ENCODE data around the gene TWNK.

TWNK gene

GRCh38 chr10:100996678-100997359, 9.5 kb downstream of the TWNK start:
- DNase-seq (ENCODE audit: low spot score), result no peak

- no peak for DNase-seq (ENCODE audit: low spot score)
Observed at GRCh38 chr10:100997360-100998182, 10.2 kb downstream of the TWNK start.

- peak; percentile 75 for DNase-seq (ENCODE audit: low spot score)
Observed at GRCh38 chr10:100998183-100998990, 11.0 kb downstream of the TWNK start.

- no peak for DNase-seq (ENCODE audit: low spot score)
Observed at GRCh38 chr10:100998991-100999741, 11.8 kb downstream of the TWNK start.

- no peak for DNase-seq (ENCODE audit: low spot score)
Observed at GRCh38 chr10:100999742-101000126, 12.4 kb downstream of the TWNK start, which contains the start of gene LZTS2. Gene LZTS2 (plus strand): TSS chr10:100999808. CDS start chr10:101002539, 2,731 bp downstream.

GRCh38 chr10:101000127-101000914, 13.0 kb downstream of the TWNK start:
- DNase-seq (ENCODE audit: low spot score), result no peak

- DNase-seq (ENCODE audit: low spot score), result peak; percentile 95
Observed at GRCh38 chr10:101000915-101001658, 13.7 kb downstream of the TWNK start.

GRCh38 chr10:101001659-101002035, 14.3 kb downstream of the TWNK start:
- DNase-seq (ENCODE audit: low spot score), result no peak

- DNase-seq (ENCODE audit: low spot score), result no peak
Observed at GRCh38 chr10:101002456-101002855, 15.1 kb downstream of the TWNK start.

GRCh38 chr10:101003639-101004206, 16.4 kb downstream of the TWNK start:
- DNase-seq (ENCODE audit: low spot score), result no peak

- DNase-seq (ENCODE audit: low spot score), result no peak
Observed at GRCh38 chr10:101005361-101005760, 18.0 kb downstream of the TWNK start.

GRCh38 chr10:101005869-101006567, 18.7 kb downstream of the TWNK start:
- no peak for DNase-seq (ENCODE audit: low spot score)

- DNase-seq (ENCODE audit: low spot score), result no peak
Observed at GRCh38 chr10:101006593-101007098, 19.3 kb downstream of the TWNK start.

GRCh38 chr10:101007099-101007711, 19.9 kb downstream of the TWNK start:
- no peak for DNase-seq (ENCODE audit: low spot score)

- no peak for DNase-seq (ENCODE audit: low spot score)
Observed at GRCh38 chr10:101007915-101008822, 20.8 kb downstream of the TWNK start.

- no peak for DNase-seq (ENCODE audit: low spot score)
Observed at GRCh38 chr10:101008823-101009423, 21.6 kb downstream of the TWNK start.

- no peak for DNase-seq (ENCODE audit: low spot score)
Observed at GRCh38 chr10:101010329-101010728, 23.0 kb downstream of the TWNK start.

All from kidney capillary endothelial cell (primary cell).